ENCODE data around the gene THRAP3. TPM values are rescaled to one million over a fixed set of nuclear protein-coding genes. Genes with fewer than 3 reads are reported as not detected.

Gene THRAP3
- total and polyA plus RNA-seq, 2 donors (not counting 3 experiments of a cell fraction or from before 2014, with no cell fraction given) = 38.0 to 144 TPM

GRCh38 chr1:36320291-36320761, 96.1 kb downstream of the THRAP3 start:
- H3K4me3 ChIP-seq (replicated peaks in 1 of 3; ENCODE audit: insufficient read depth in 1 of 3, low read depth in 1 of 3, low read length in 3 of 3) = no peak overlapping the region
- peaks cover 14% of the 10 kb centered on the region for H3K79me2 ChIP-seq (ENCODE audit: control insufficient read depth, insufficient read depth, low read length)
- no peak overlapping the region for H2AFZ ChIP-seq (ENCODE audit: low read depth, low read length)
- dilution Hi-C loops (cut with MboI; ENCODE audit: extremely low pct_ligation_motif_present, low sequenced_read_pairs) = no loop called here
- peaks cover 0 to 5% of the 10 kb centered on the region in 2 experiments for H3K36me3 ChIP-seq (ENCODE audit: control insufficient read depth in 2 of 2, extremely low read depth in 1 of 2, insufficient read depth in 2 of 2, low read length in 2 of 2)
- DNase-seq (ENCODE audit: low read depth, low spot score) (no peak), FAIRE-seq (no peak)
- no TSS peak for BruUV-seq (replicated peaks)
- H3K4me1 ChIP-seq (ENCODE audit: control insufficient read depth, extremely low read depth, insufficient read depth, low read length) = peaks cover 13% of the 10 kb centered on the region
- no peaks in the 10 kb centered on the region for H3K27me3 ChIP-seq (ENCODE audit: control insufficient read depth in 2 of 2, insufficient read depth in 2 of 2, low read length in 2 of 2)
- H3K27ac ChIP-seq (ENCODE audit: insufficient read depth, low read depth, low read length) = no peak overlapping the region
- CTCF ChIA-PET = interaction anchor here (1.1 kb wide), 1 partner anchor 20 kb away, joined by 4 read pairs; no protein-coding TSS in a partner anchor
- no peaks in the 10 kb centered on the region for H4K20me1 ChIP-seq (replicated peaks; ENCODE audit: control insufficient read depth, extremely low read depth, insufficient read depth, low read length)
- no peaks in the 10 kb centered on the region for H3K9me3 ChIP-seq (replicated peaks; ENCODE audit: control insufficient read depth, insufficient read depth, low read length)
- H3K9me1 ChIP-seq (replicated peaks; ENCODE audit: control insufficient read depth, extremely low read depth, insufficient read depth, low read length) = no peaks in the 10 kb centered on the region
- H3K9ac ChIP-seq (replicated peaks; ENCODE audit: extremely low read depth, insufficient read depth, low read length) = no peak overlapping the region
- H3K4me2 ChIP-seq (ENCODE audit: insufficient read depth, low read length) = no peak overlapping the region
- POLR2A ChIA-PET = no interaction called here
- TF ChIP-seq MAX (IDR thresholded peaks at IDR 0.05; ENCODE audit: insufficient read depth, insufficient read length) (no peak), EZH2 (IDR thresholded peaks at IDR 0.05; ENCODE audit: borderline replicate concordance, low read depth, low read length, severe bottlenecking) (no peak)
- intact Hi-C loops (cut with micrococcal nuclease) = no loop called here

GRCh38 chr1:36320767-36321118, 96.5 kb downstream of the THRAP3 start:
- no peak for FAIRE-seq

More at GRCh38 chr1:36320767-36321118, 96.5 kb downstream of the THRAP3 start:
- Histone ChIP-seq H3K36me3 (ENCODE audit: control insufficient read depth in 2 of 2, extremely low read depth in 1 of 2, insufficient read depth in 2 of 2, low read length in 2 of 2) (peaks cover 0 to 5% of the 10 kb centered on the region in 2 experiments), H3K9me3 (replicated peaks; ENCODE audit: control insufficient read depth, insufficient read depth, low read length) (no peaks in the 10 kb centered on the region), H3K9me1 (replicated peaks; ENCODE audit: control insufficient read depth, extremely low read depth, insufficient read depth, low read length) (no peaks in the 10 kb centered on the region), H4K20me1 (replicated peaks; ENCODE audit: control insufficient read depth, extremely low read depth, insufficient read depth, low read length) (no peaks in the 10 kb centered on the region), H3K9ac (replicated peaks; ENCODE audit: extremely low read depth, insufficient read depth, low read length) (no peak overlapping the region), H3K4me3 (replicated peaks in 1 of 3; ENCODE audit: insufficient read depth in 1 of 3, low read depth in 1 of 3, low read length in 3 of 3) (no peak overlapping the region), H3K27me3 (ENCODE audit: control insufficient read depth in 2 of 2, insufficient read depth in 2 of 2, low read length in 2 of 2) (no peaks in the 10 kb centered on the region), H3K79me2 (ENCODE audit: control insufficient read depth, insufficient read depth, low read length) (peaks cover 14% of the 10 kb centered on the region), H3K27ac (ENCODE audit: insufficient read depth, low read depth, low read length) (no peak overlapping the region), H2AFZ (ENCODE audit: low read depth, low read length) (no peak overlapping the region), H3K4me1 (ENCODE audit: control insufficient read depth, extremely low read depth, insufficient read depth, low read length) (peaks cover 13% of the 10 kb centered on the region), H3K4me2 (ENCODE audit: insufficient read depth, low read length) (no peak overlapping the region)
- dilution Hi-C loops (cut with MboI; ENCODE audit: extremely low pct_ligation_motif_present, low sequenced_read_pairs) (no loop called here), intact Hi-C loops (cut with micrococcal nuclease) (no loop called here)
- ChIA-PET CTCF (no interaction called here), POLR2A (no interaction called here)
- BruUV-seq (replicated peaks) = no TSS peak
- TF ChIP-seq FOS (IDR thresholded peaks at IDR 0.05; ENCODE audit: borderline replicate concordance, insufficient read depth, low read length) (no peak), POLR2AphosphoS5 (IDR thresholded peaks at IDR 0.05; ENCODE audit: insufficient read depth, low read depth, low read length) (no peak), GATA2 (IDR thresholded peaks at IDR 0.05; ENCODE audit: insufficient read depth, insufficient read length, low read depth, low read length) (no peak), JUN (IDR thresholded peaks at IDR 0.05; ENCODE audit: borderline replicate concordance, insufficient read depth, insufficient read length, low read depth) (no peak), EZH2 (IDR thresholded peaks at IDR 0.05; ENCODE audit: borderline replicate concordance, low read depth, low read length, severe bottlenecking) (no peak), CTCF (IDR thresholded peaks at IDR 0.05; ENCODE audit: extremely low read depth in 1 of 2, insufficient read depth in 1 of 2, low read depth in 1 of 2, low read length in 2 of 2) (no peak), MYC (IDR thresholded peaks at IDR 0.05; ENCODE audit: low read depth, low read length) (no peak), MAX (IDR thresholded peaks at IDR 0.05; ENCODE audit: insufficient read depth, insufficient read length) (no peak), POLR2A (IDR thresholded peaks at IDR 0.05; ENCODE audit: low read depth, low read length) (no peak)
- no peak for DNase-seq (ENCODE audit: low read depth, low spot score)
